ENCODE data around the gene MRGPRX4.

DNA sequence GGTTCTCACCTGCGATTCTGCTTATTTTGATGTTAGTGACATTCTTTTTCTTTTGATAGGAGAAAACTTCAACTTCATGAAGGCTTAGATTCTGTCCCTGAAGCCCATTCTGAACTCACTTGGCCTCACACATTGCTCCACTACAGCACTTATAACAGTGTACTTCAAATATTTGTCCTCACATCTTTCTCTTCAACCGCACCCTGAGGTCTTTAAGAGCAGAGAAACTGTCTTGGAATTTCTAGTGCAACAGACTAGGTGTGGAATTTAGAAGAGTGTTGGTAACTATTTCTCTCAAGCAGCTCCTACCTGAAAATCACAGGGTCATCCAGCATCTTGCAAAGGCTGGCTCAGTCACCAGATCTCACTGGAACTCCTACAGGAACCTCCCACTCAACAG is 32.5 kb upstream of the MRGPRX4 start:
- TF ChIP-seq POLR2A (IDR thresholded peaks at IDR 0.05; ENCODE audit: low read depth, low read length) (no peak), CTCF (IDR thresholded peaks at IDR 0.05; ENCODE audit: extremely low read depth in 1 of 2, insufficient read depth in 1 of 2, low read depth in 1 of 2, low read length in 2 of 2) (no peak), EZH2 (IDR thresholded peaks at IDR 0.05; ENCODE audit: borderline replicate concordance, low read depth, low read length, severe bottlenecking) (no peak), MAX (IDR thresholded peaks at IDR 0.05; ENCODE audit: insufficient read depth, insufficient read length) (no peak), POLR2AphosphoS5 (IDR thresholded peaks at IDR 0.05; ENCODE audit: insufficient read depth, low read depth, low read length) (no peak), FOS (IDR thresholded peaks at IDR 0.05; ENCODE audit: borderline replicate concordance, insufficient read depth, low read length) (no peak), JUN (IDR thresholded peaks at IDR 0.05; ENCODE audit: borderline replicate concordance, insufficient read depth, insufficient read length, low read depth) (no peak), MYC (IDR thresholded peaks at IDR 0.05; ENCODE audit: low read depth, low read length) (no peak), GATA2 (IDR thresholded peaks at IDR 0.05; ENCODE audit: insufficient read depth, insufficient read length, low read depth, low read length) (no peak)

Data from endothelial cell of umbilical vein (primary cell).